ENCODE data around the gene ARPIN.
"Not testable (repeated sequence)": the region's sequence is repeated elsewhere in the genome, so short reads cannot be mapped to it uniquely, and the experiment has no call there.

ARPIN gene

DNA sequence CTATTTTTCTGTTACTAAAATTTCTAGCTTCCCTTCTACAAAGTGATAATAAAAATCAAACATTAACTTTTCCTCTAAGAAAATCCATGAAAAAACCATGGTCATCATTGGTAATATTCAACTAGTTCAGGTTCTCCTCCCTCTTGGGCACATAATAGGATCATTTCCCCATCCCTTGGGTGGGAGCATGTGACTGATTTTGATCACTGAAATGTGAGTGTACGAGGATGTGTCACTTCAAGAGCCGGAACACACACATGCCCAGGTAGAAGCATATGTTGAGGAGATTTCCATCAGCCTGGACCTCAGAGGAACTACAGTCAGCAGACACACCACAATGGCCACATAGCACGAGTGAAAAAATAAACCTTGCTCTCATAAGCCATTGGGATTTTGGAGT lies 55.1 kb downstream of the ARPIN start:
- no peak for DNase-seq
- intact Hi-C loops (cut with DNase I) = no loop called here

DNA sequence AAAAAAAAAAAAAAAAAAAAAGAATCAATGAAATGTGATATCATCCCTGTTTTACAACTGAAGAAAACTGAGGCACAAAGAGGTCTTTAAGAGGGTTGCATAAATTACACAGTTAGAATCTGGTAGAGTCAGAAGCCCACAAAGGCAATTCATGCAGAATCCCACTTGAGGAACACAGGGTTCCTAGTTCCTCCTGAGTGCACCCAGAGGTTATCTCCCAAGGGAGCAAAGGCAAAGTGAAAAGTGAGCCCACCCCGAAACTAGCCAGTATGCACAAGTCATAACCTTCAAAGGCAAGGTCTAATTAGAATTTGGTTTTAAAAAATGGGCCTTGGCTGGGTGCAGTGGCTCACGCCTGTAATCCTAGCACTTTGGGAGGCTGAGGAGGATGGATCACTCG lies 56.8 kb downstream of the ARPIN start:
- no peak for DNase-seq
- intact Hi-C loops (cut with DNase I) = no loop called here

DNA sequence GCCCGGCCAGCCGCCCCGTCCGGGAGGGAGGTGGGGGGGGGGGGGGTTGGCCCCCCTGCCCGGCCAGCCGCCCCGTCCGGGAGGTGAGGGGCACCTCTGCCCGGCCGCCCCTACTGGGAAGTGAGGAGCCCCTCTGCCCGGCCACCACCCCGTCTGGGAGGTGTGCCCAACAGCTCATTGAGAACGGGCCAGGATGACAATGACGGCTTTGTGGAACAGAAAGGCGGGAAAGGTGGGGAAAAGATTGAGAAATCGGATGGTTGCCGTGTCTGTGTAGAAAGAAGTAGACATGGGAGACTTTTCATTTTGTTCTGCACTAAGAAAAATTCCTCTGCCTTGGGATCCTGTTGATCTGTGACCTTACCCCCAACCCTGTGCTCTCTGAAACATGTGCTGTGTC lies 57.9 kb downstream of the ARPIN start:
- intact Hi-C loops (cut with DNase I); DNase-seq: not testable (repeated sequence)

DNA sequence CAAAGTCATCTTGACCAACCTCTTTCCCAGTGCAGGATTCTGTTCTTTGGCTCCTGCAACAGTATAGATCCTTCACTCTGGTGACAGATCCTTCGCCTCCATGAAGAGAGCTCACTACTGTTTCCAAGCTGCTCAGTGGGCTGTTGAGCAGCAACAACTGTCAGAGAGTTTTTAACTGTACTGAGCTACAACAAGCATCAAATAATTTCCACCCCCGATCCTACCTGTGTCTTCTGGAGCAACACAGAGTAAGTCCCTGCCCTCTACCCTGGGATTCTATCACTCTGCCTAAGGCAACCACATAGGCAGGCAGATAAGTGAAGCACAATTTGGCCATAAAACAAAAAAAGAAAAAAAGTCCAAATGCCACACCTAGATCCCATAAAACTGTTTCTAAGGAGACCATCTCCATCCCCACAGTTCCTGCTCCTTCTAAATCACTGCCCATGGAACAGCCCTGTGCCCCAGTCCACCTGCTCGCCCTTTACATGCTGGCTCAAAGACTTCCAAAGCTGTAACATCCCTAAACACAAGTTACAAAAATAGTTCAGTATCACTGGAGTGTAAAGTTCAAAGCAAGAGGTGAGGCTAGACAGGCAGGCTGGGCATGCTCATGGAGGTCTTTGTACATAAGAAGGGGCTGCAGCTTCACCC lies 60.3 kb downstream of the ARPIN start:
- peak in 7 of 42 donors; percentile 15 to 69 (median 26) for DNase-seq
- intact Hi-C loops (cut with DNase I) = no loop called here

DNA sequence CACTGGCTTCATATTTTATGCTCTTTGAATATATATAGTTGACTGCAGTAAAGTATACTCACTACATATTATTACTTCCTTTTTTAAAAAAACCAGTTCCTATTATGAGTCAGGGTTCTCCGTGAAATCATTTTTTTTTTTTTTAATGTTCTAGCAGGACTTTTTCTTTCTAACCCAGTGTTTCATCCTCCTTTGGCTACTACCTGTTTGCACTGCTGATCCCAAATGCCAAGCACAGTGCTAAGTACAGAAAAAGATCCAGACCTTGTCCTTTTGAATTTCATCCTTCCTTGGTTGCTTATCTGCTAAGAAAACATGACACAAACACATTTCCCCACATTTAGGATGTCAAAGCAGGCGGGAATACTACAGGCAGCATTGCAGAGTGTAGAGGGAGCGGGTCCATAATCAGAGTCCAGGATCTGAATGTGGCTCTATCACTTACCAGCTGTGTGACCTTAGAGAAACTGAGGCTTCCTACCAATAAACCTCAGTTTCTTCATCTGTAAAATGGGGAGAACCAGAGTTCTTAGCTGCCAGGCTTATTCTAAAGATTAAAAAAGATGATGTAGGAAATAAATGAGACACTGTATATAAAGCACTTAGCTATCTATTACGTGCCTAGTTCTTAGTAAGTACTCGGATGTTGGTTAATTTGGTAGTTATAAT lies 60.9 kb downstream of the ARPIN start:
- intact Hi-C loops (cut with DNase I) = no loop called here
- no peak for DNase-seq

DNA sequence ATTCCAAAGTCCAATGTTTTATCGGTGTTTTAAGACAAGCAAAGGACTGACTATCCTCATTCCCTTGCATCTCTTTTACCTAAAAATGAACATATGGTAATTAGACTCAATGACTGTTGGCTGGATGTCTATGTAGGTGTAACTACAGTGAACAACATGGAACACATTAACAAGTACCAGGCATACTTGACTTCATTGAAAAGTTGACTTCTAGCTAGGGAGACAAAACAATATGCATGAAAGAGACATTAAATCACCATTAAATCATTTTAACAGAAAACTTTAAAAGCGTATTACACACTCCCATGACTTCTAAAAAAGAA lies 63.8 kb downstream of the ARPIN start:
- intact Hi-C loops (cut with DNase I) = no loop called here
- no peak for DNase-seq

DNA sequence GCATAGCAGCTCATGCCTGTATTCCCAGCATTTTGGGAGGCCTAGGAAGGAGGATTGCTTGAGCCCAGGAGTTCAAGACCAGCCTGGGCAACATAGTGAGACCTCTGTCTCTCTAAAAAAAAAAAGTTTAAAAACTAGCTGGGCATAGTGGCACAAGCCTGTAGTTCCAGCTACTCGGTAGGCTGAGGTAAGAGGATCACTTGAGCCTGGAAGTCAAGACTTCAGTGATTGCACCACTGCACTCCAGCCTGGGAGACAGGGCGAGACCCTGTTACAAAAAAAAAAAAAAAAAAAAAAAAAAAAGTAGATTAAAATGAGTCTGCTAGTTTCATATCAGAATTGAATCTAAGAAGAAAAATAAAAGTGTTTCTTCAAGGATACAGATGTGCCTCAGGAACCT lies 65.7 kb downstream of the ARPIN start:
- intact Hi-C loops (cut with DNase I) = no loop called here
- no peak for DNase-seq

DNA sequence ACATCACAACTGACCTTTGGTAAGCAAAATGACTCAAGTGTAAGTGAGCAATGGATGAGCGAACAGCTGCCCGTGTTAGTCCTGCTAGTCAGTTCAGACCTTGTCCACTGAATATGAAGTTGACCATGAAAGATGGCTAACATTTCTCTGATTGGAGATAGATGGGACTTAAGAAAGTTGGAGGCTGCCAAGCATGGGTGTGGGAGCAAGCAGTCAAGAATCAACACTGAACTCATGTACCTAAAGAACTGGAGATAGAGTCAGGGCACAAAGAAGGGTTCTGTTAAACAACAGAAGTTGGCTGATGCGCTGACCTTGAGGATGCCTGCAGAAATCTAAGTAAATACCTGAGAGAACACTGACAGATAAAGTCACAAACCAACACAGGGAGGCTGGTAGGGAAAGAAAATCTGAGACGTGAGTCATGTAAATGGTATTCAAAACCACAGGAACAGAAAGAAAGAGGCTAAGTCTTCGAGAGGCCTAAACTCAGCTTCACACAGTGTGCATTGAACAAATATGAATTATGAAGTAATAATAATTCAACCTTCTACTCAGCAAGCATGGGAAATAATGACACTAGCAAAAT lies 67.4 kb downstream of the ARPIN start:
- no peak for DNase-seq
- intact Hi-C loops (cut with DNase I) = no loop called here
